Osteoblast (primary cell): Measurements from ENCODE around the gene CHDH. TPM values are rescaled to one million over a fixed set of nuclear protein-coding genes. Genes with fewer than 3 reads are reported as not detected.

Source experiments
- DNase-seq: peaks from one replicate; pipeline ENCODE4 v3.0.0; 2011; ENCODE audit warnings: low spot score, mixed read lengths; ENCODE audit not compliant: insufficient read length; ENCODE audit errors: missing footprints
- H2AFZ ChIP-seq: 2 replicates; pipeline ENCODE4 v1.6.0; 2011; ENCODE audit warnings: mild to moderate bottlenecking, low read length
- H3K27ac ChIP-seq: 2 replicates; pipeline ENCODE4 v1.5.1; 2011; ENCODE audit warnings: mild to moderate bottlenecking, low read depth, low read length, moderate library complexity
- H3K27me3 ChIP-seq: 2 replicates; pipeline ENCODE4 v1.6.0; 2012; ENCODE audit warnings: mild to moderate bottlenecking, control low read depth, inconsistent platforms, low read length, moderate library complexity; ENCODE audit not compliant: insufficient read depth
- H3K36me3 ChIP-seq: 2 replicates; pipeline ENCODE4 v1.5.1; 2011; ENCODE audit warnings: mild to moderate bottlenecking, low read length, control low read depth, moderate library complexity; ENCODE audit not compliant: insufficient read depth
- H3K4me1 ChIP-seq: 2 replicates; pipeline ENCODE4 v1.5.1; 2011; ENCODE audit warnings: mild to moderate bottlenecking, low read length, control low read depth, moderate library complexity; ENCODE audit not compliant: insufficient read depth
- H3K4me2 ChIP-seq: 2 replicates; pipeline ENCODE4 v1.6.0; 2011; ENCODE audit warnings: mild to moderate bottlenecking, low read length; ENCODE audit not compliant: insufficient read depth
- H3K4me3 ChIP-seq: fragments of 200-600 bp; sonication (generic); 3 replicates; pipeline ENCODE4 v1.5.1; 2012; ENCODE audit warnings: mild to moderate bottlenecking, low read length, inconsistent platforms; ENCODE audit not compliant: insufficient read depth
- H3K79me2 ChIP-seq: 2 replicates; pipeline ENCODE4 v1.6.0; 2012; ENCODE audit warnings: mild to moderate bottlenecking, low read length, control low read depth, inconsistent platforms; ENCODE audit not compliant: insufficient read depth
- H3K9me3 ChIP-seq: 2 replicates; pipeline ENCODE4 v1.5.1; 2011; ENCODE audit warnings: low read depth, low read length, control low read depth
- H4K20me1 ChIP-seq: 2 replicates; pipeline ENCODE4 v1.6.0; 2012; ENCODE audit warnings: mild to moderate bottlenecking, low read length, control low read depth; ENCODE audit not compliant: insufficient read depth
- CTCF ChIP-seq: IDR thresholded peaks from 2 replicates; pipeline ENCODE4 v1.5.1; 2011; ENCODE audit warnings: mild to moderate bottlenecking, low read depth, low read length, moderate library complexity; ENCODE audit errors: extremely low read depth
- total RNA-seq: library from RNA; depleted of rRNA; stranded (reverse); fragments of >200 nt; gene quantifications from 2 replicates; pipeline ENCODE4 v1.2.3, GENCODE V29; 2012

The CHDH gene
- total RNA-seq, 1 donor: 0.72 TPM

DNA sequence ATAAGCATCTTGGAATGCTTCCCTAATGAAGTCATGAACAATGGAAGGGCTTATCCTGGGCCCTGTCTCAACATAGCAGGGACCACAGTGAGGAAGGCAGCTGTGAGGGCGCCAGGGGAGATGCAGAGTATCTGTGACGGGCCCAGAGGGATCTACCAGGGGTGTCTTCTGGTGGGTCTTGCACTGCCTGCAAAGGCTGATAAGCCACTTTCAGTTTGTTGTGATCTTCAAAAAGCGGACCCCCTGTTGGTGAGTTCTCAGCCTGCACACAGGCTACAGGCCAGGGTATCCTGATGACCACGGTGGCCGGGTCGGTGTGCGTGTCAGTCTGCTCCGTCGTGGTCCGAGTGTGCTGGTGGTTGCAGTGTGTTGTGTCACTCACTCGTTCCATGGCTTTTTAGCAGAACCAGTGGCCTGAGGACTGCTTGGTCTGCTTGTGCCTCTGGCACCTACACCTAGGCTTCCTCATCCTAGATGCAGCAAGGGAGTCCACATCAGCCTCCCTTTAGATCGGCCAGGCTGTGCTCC lies 46.8 kb downstream of the CHDH start:
- Histone ChIP-seq H3K4me3 (no peak overlapping the region), H3K4me1 (peaks cover 5% of the 10 kb centered on the region), H3K9me3 (no peaks in the 10 kb centered on the region), H3K27me3 (no peaks in the 10 kb centered on the region), H3K27ac (no peak overlapping the region), H2AFZ (no peak overlapping the region), H3K4me2 (no peak overlapping the region), H3K36me3 (no peaks in the 10 kb centered on the region), H3K79me2 (no peaks in the 10 kb centered on the region), H4K20me1 (no peaks in the 10 kb centered on the region)
- no peak for TF ChIP-seq CTCF
- no peak for DNase-seq

DNA sequence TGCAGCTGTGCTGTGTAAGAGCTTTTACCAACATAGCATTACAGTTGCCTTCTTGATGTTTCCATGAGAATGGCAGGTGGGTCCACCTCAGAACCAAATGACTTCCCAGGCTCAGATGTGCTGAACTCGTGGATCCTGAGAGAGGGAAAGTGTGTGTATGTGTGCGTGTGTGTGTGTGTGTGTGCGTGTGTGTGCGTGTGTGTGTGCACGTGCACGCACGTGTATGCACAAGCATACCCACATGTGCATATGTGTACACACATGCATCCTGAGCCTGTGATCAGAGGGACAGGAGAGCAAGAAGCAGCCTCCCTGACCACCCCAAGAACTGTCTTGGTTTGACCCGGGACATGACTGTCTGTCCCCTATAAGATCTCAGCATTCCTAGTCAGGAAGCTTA lies 48.1 kb downstream of the CHDH start:
- Histone ChIP-seq H3K9me3 (no peaks in the 10 kb centered on the region), H3K4me1 (no peaks in the 10 kb centered on the region), H2AFZ (no peak overlapping the region), H3K27me3 (no peaks in the 10 kb centered on the region), H3K27ac (no peak overlapping the region), H4K20me1 (no peaks in the 10 kb centered on the region), H3K79me2 (no peaks in the 10 kb centered on the region), H3K4me3 (no peak overlapping the region), H3K36me3 (no peaks in the 10 kb centered on the region), H3K4me2 (no peak overlapping the region)
- no peak for TF ChIP-seq CTCF
- DNase-seq: no peak

DNA sequence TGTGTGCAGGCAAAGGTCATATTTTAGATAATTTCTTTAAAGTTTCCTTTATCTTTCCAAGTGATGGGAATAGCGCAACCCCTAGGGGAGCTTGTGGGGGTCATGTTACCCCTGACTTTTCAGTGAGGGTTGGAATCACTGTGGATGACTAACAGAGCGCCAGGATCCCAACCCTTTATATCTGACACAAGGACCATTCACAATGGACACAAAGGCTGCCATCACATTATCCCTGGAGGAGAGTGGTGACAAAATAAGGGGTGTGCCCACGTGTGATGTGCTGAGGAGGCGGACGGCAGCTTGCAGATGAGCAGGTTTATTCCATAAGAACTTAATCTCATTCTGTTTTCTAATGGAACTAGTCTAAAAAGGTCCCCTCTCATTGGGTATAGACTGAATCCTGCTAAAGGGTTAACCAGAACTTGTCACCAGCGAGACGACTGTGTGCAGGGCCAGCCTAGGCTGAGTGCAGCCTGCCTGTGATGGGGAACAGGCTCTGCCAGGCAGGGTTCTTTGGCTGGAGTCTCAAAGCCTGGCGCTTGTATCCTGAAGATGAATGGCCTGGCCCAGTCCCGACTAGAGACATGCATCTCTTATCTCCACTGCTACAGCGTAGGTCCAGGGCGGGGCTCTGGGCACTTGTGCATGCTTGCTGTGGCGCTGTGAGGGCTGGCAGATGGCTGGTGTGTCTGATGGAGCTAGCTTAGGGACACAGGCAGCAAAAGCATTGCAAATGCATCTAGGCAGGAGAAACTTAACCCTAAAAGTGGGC lies 50.2 kb downstream of the CHDH start:
- TF ChIP-seq CTCF: no peak
- DNase-seq: no peak
- H3K4me2 ChIP-seq: no peak overlapping the region
- no peaks in the 10 kb centered on the region for H3K4me1 ChIP-seq
- H3K27ac ChIP-seq: no peak overlapping the region
- H4K20me1 ChIP-seq: no peaks in the 10 kb centered on the region
- H3K36me3 ChIP-seq: no peaks in the 10 kb centered on the region
- no peaks in the 10 kb centered on the region for H3K79me2 ChIP-seq
- H3K27me3 ChIP-seq: peaks cover 1% of the 10 kb centered on the region
- no peaks in the 10 kb centered on the region for H3K9me3 ChIP-seq
- H2AFZ ChIP-seq: no peak overlapping the region
- no peak overlapping the region for H3K4me3 ChIP-seq

DNA sequence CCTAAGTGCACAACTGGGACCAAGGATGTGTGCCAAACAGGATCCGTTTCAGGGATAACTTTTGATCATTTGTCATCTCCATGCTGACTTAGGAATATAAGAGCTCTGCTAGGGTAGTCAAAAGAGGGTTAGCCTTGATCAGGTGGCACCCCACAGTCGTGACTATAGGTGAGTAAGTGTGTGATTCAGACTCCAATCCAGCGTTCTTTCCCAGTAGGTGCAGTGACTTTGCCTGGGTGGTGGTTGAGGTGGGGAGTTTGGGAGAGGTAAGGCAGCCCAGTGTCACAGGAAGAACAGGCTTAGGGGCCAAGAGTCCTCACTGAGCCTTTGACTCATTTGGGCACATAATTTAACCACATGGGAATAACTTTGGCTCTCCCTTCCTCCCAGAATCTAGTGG lies 51.0 kb downstream of the CHDH start:
- H3K27ac ChIP-seq: no peak overlapping the region
- H3K4me2 ChIP-seq: no peak overlapping the region
- no peaks in the 10 kb centered on the region for H3K4me1 ChIP-seq
- no peak overlapping the region for H3K4me3 ChIP-seq
- no peak for TF ChIP-seq CTCF
- no peaks in the 10 kb centered on the region for H3K36me3 ChIP-seq
- no peak for DNase-seq
- no peaks in the 10 kb centered on the region for H4K20me1 ChIP-seq
- no peaks in the 10 kb centered on the region for H3K9me3 ChIP-seq
- no peaks in the 10 kb centered on the region for H3K79me2 ChIP-seq
- H2AFZ ChIP-seq: no peak overlapping the region
- peaks cover 6% of the 10 kb centered on the region for H3K27me3 ChIP-seq
